Measurements from ENCODE around the gene LPCAT3. TPM values are rescaled to one million over a fixed set of nuclear protein-coding genes. Genes with fewer than 3 reads are reported as not detected.
A peak's percentile ranks its signal among the peaks of the same experiment; 100 is the strongest.

Gene LPCAT3
- total RNA-seq, 4 donors from 2014 or later, result 18.2 to 230 (median 179) TPM

DNA sequence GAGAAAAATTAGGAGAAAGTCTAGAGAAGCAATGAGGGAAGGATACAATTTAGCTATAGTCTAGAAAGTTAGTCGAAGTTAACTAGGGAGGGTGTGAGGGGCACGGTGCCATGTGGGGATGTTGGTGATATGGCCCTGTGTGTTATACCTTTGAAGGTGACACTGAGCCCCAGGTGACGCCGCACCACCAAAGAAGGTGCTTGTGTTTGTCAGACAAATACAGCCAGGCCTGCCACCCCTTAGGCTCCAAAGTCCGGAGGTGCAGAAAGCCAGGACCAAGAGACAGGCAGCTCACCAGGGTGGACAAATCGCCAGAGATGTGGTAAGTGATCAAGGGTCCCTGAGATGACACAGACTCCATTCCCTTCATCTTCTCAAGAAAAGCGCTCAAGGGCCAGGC lies 43.3 kb upstream of the LPCAT3 start:
- H3K36me3 ChIP-seq, result no peaks in the 10 kb centered on the region
- H3K9me3 ChIP-seq, result no peaks in the 10 kb centered on the region
- no peaks in the 10 kb centered on the region for H3K4me1 ChIP-seq
- DNase-seq, result no peak
- TF ChIP-seq, protein P1, sequence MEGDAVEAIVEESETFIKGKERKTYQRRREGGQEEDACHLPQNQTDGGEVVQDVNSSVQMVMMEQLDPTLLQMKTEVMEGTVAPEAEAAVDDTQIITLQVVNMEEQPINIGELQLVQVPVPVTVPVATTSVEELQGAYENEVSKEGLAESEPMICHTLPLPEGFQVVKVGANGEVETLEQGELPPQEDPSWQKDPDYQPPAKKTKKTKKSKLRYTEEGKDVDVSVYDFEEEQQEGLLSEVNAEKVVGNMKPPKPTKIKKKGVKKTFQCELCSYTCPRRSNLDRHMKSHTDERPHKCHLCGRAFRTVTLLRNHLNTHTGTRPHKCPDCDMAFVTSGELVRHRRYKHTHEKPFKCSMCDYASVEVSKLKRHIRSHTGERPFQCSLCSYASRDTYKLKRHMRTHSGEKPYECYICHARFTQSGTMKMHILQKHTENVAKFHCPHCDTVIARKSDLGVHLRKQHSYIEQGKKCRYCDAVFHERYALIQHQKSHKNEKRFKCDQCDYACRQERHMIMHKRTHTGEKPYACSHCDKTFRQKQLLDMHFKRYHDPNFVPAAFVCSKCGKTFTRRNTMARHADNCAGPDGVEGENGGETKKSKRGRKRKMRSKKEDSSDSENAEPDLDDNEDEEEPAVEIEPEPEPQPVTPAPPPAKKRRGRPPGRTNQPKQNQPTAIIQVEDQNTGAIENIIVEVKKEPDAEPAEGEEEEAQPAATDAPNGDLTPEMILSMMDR (IDR thresholded peaks at IDR 0.05), result no peak
- no peak for TF ChIP-seq POLR2A (IDR thresholded peaks at IDR 0.05)
- no peaks in the 10 kb centered on the region for H3K27me3 ChIP-seq
- peak overlapping the region; percentile 18 to 45 (median 24) for H3K4me3 ChIP-seq
- H3K27ac ChIP-seq, result peak overlapping the region in 3 of 4 donors; percentile 11 to 87 (median 65)

DNA sequence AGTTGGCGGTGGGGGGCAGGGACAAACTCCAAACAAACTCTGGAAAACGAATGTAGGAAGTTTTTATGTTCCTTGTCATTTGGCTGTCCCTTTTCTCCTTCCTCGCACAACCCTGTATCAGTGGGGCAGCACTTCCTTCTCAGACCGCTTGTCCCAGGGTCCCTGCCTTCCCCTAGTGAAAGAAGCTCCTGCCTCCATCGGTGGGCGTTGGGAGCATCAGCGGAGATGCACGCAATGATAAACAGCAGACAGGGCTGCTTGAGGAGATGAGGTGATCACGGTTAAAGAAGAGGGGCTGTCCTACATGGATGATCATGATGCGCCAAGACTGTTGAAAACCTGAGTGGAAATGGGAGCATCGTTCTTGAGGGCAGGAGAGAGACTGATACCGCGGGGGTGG lies 42.9 kb upstream of the LPCAT3 start:
- H3K4me3 ChIP-seq, result peak overlapping the region; percentile 12 to 45 (median 24)
- no peaks in the 10 kb centered on the region for H3K27me3 ChIP-seq
- H3K27ac ChIP-seq, result peak overlapping the region; percentile 11 to 87 (median 62)
- TF ChIP-seq, protein P1 (IDR thresholded peaks at IDR 0.05), result no peak
- no peak for TF ChIP-seq POLR2A (IDR thresholded peaks at IDR 0.05)
- H3K4me1 ChIP-seq, result no peaks in the 10 kb centered on the region
- DNase-seq, result no peak
- H3K9me3 ChIP-seq, result no peaks in the 10 kb centered on the region
- no peaks in the 10 kb centered on the region for H3K36me3 ChIP-seq

DNA sequence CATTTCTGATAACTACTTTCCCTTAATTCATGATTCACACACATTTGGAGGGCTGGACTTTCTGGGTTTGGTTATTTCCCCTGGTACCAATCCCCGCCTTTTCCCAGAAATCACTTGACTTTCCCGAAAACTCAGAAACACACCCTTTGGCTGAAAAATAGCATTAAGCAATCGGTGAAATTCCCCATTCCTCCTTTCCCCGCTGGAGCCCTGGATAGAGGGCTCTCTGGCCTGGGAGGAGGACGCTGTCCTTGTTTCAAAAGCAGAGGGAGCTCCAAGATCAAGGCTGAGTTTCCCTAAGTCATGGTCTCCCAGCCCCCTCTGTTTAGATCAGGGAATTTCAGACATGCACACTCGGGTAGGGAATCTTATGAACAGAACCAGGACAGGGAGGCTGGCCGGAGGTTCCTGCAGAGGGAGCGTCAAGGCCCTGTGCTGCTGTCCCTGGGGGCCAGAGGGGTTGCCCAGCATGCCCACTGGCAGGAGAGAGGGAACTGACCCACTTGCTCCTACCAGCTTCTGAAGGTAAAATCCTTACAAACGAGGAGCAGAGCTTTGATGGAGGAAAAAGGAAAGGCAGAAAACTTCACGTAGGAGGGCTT lies 42.2 kb upstream of the LPCAT3 start, which contains the start of gene C1S:
Gene C1S (plus strand): TSS at position 366 of the 602 bp plus-strand sequence. CDS start 1,195 bp downstream, outside the sequence.
- no peaks in the 10 kb centered on the region for H3K4me1 ChIP-seq

DNA sequence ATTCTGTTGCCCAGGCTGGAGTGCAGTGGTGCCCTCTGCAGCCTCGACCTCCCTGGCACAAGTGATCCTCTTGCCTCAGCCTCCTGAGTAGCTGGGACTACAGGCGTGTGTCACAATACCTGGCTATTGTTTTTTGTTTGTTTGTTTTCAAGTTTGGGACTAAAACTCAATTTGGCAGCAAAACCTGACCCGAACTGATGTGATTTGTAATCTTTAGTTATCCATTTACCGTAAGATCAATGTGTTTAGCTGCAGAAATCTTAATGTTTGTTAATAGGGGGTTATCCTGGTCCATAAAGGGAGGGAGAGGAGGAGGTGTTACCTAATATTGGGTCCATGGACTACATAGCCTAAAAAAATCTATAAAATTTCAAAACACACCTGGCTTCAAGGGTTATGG lies 41.5 kb upstream of the LPCAT3 start:
- no peak for DNase-seq
- Histone ChIP-seq H3K27me3 (no peaks in the 10 kb centered on the region), H3K27ac (peak overlapping the region in 3 of 4 donors; percentile 1 to 87 (median 46)), H3K4me1 (no peaks in the 10 kb centered on the region), H3K9me3 (no peaks in the 10 kb centered on the region), H3K36me3 (no peaks in the 10 kb centered on the region), H3K4me3 (no peak overlapping the region)
- no peak for TF ChIP-seq POLR2A (IDR thresholded peaks at IDR 0.05)
- TF ChIP-seq, protein P1 (IDR thresholded peaks at IDR 0.05), result no peak

More for the DNA sequence above, 42.2 kb upstream of the LPCAT3 start, which contains the start of gene C1S:
- no peaks in the 10 kb centered on the region for H3K36me3 ChIP-seq
- no peaks in the 10 kb centered on the region for H3K9me3 ChIP-seq
- TF ChIP-seq POLR2A (IDR thresholded peaks at IDR 0.05), result no peak
- TF ChIP-seq, protein P1 (IDR thresholded peaks at IDR 0.05), result peak in 5 of 6 experiments; percentile 14 to 61 (median 52)
- peak within 1 kb of the TSS; percentile 60 to 87 (median 66) for H3K27ac ChIP-seq
- DNase-seq, result peak in 1 of 3 donors; percentile 65
- no peaks in the 10 kb centered on the region for H3K27me3 ChIP-seq
- H3K4me3 ChIP-seq, result peak within 1 kb of the TSS; percentile 12 to 45 (median 24)

DNA sequence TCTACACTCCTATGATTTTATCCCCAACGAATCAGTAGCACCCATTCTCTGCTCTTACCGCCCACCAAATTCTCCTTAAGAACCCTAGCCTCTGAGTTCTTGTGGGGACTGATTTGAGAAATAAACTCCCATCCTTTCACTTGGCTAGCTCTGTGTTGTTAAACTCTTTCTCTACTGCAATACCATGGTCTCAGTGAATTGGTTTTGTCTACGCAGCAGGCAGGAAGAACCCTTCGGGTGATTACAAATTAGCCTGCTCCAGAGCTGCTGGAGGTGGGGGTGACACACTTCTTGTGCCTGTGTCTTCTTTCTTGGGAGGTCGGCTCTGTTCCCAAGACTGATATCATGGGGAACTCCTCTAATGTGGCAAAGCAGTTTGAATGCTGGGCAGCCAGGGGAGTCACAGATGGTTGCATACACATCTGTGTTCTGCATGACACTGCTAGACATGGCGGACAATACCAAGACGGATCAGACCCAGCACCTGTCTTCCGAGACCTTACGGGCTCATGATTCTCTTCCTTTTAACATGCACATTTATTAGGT lies 40.6 kb upstream of the LPCAT3 start:
- Histone ChIP-seq H3K27ac (no peak overlapping the region), H3K4me1 (no peaks in the 10 kb centered on the region)
- TF ChIP-seq, protein P1 (IDR thresholded peaks at IDR 0.05), result no peak
- TF ChIP-seq POLR2A (IDR thresholded peaks at IDR 0.05), result no peak

More for the DNA sequence above, 40.6 kb upstream of the LPCAT3 start:
- H3K27me3 ChIP-seq, result no peaks in the 10 kb centered on the region
- H3K9me3 ChIP-seq, result no peaks in the 10 kb centered on the region
- no peaks in the 10 kb centered on the region for H3K36me3 ChIP-seq
- no peak overlapping the region for H3K4me3 ChIP-seq
- no peak for DNase-seq
